ENCODE results near the gene FAM221B. TPM values are rescaled to one million over a fixed set of nuclear protein-coding genes. Genes with fewer than 3 reads are reported as not detected.

Gene FAM221B
- total and polyA plus RNA-seq, 9 of the 15 experiments (the other 6 are each of a cell fraction or from before 2014, with no cell fraction given): 0.01 TPM; not detected in 8

DNA sequence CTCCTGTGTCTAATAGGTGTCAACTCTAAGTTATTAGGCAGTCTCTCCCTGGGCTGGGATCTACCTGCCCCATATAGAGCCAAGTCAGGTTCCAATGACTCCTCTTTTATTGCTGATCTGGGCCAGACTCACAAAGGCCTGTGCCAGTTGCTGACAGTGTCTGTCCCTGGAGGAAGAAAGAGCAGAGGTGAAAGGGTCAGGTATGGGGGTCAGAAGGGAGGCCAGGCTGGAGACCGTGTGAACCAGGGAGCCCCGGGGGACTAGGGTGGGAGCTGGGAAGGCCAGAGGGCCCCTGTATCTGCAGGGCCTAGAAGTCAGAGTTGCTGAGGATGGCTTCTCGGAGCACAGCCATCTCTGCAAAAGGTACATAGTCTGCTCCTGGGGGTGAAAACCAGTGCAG lies 10.2 kb downstream of the FAM221B start (continued):
- TF ChIP-seq, protein P1, sequence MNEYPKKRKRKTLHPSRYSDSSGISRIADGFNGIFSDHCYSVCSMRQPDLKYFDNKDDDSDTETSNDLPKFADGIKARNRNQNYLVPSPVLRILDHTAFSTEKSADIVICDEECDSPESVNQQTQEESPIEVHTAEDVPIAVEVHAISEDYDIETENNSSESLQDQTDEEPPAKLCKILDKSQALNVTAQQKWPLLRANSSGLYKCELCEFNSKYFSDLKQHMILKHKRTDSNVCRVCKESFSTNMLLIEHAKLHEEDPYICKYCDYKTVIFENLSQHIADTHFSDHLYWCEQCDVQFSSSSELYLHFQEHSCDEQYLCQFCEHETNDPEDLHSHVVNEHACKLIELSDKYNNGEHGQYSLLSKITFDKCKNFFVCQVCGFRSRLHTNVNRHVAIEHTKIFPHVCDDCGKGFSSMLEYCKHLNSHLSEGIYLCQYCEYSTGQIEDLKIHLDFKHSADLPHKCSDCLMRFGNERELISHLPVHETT (CRISPR knock-in tag; conservative IDR thresholded peaks at IDR 0.05 in 1 of 2, IDR thresholded peaks at IDR 0.05 in 1 of 2): no peak
- no peak for TF ChIP-seq RBM15 (IDR thresholded peaks at IDR 0.05; ENCODE audit: insufficient read depth, low read length)
- no peak for TF ChIP-seq HCFC1 (IDR thresholded peaks at IDR 0.05; ENCODE audit: low read depth, low read length)
- TF ChIP-seq, protein P2, sequence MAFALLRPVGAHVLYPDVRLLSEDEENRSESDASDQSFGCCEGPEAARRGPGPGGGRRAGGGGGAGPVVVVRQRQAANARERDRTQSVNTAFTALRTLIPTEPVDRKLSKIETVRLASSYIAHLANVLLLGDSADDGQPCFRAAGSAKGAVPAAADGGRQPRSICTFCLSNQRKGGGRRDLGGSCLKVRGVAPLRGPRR (CRISPR knock-in tag; IDR thresholded peaks at IDR 0.05): no peak
- no peak for TF ChIP-seq E2F4 (CRISPR knock-in tag; IDR thresholded peaks at IDR 0.05; ENCODE audit: low read depth)
- TF ChIP-seq BHLHE40 (IDR thresholded peaks at IDR 0.05; ENCODE audit: low read length): no peak
- TF ChIP-seq CBX3 (IDR thresholded peaks at IDR 0.05; ENCODE audit: borderline replicate concordance in 1 of 2, low read length in 2 of 2): no peak
- TF ChIP-seq RBM17 (IDR thresholded peaks at IDR 0.05; ENCODE audit: borderline replicate concordance, low read depth, low read length): no peak
- no peak for TF ChIP-seq CXXC5 (CRISPR knock-in tag; IDR thresholded peaks at IDR 0.05)
- no peak for TF ChIP-seq ZNF3 (CRISPR knock-in tag; IDR thresholded peaks at IDR 0.05)
- no peak for TF ChIP-seq ZNF76 (CRISPR knock-in tag; IDR thresholded peaks at IDR 0.05; ENCODE audit: borderline replicate concordance)
- TF ChIP-seq ZNF41 (CRISPR knock-in tag; conservative IDR thresholded peaks at IDR 0.05): no peak

Measured in K562 (cell line).